Stimulated activated memory B cell treated with anti-CD40 and anti-IgM and Interleukin-4, amounts not matched to agents 10 μg/mL and 1 μg/mL and 100 μg/mL, for 72 hours (primary cell): ENCODE data around the gene BRMS1.
"Not testable (repeated sequence)": the region's sequence is repeated elsewhere in the genome, so short reads cannot be mapped to it uniquely, and the experiment has no call there.

ENCODE experiments used
- ATAC-seq: fragments of 150-1000 bp; cut with Tn5 transposase; 2 replicates; pipeline ENCODE4 v1.10.0; 2021
- H3K27ac Mint-ChIP-seq: one replicate; pipeline ENCODE4 v1.8.0; 2022; ENCODE audit warnings: mild to moderate bottlenecking, mixed read lengths
- H3K27me3 Mint-ChIP-seq: one replicate; pipeline ENCODE4 v1.8.0; 2022; ENCODE audit warnings: mixed read lengths
- H3K36me3 Mint-ChIP-seq: one replicate; pipeline ENCODE4 v1.8.0; 2022; ENCODE audit warnings: mixed read lengths
- H3K4me1 Mint-ChIP-seq: one replicate; pipeline ENCODE4 v1.8.0; 2022; ENCODE audit warnings: mixed read lengths
- H3K4me3 Mint-ChIP-seq: one replicate; pipeline ENCODE4 v1.8.0; 2022; ENCODE audit warnings: mild to moderate bottlenecking, moderate library complexity, mixed read lengths
- H3K9me3 Mint-ChIP-seq: one replicate; pipeline ENCODE4 v1.8.0; 2022; ENCODE audit warnings: mixed read lengths

Gene BRMS1

DNA sequence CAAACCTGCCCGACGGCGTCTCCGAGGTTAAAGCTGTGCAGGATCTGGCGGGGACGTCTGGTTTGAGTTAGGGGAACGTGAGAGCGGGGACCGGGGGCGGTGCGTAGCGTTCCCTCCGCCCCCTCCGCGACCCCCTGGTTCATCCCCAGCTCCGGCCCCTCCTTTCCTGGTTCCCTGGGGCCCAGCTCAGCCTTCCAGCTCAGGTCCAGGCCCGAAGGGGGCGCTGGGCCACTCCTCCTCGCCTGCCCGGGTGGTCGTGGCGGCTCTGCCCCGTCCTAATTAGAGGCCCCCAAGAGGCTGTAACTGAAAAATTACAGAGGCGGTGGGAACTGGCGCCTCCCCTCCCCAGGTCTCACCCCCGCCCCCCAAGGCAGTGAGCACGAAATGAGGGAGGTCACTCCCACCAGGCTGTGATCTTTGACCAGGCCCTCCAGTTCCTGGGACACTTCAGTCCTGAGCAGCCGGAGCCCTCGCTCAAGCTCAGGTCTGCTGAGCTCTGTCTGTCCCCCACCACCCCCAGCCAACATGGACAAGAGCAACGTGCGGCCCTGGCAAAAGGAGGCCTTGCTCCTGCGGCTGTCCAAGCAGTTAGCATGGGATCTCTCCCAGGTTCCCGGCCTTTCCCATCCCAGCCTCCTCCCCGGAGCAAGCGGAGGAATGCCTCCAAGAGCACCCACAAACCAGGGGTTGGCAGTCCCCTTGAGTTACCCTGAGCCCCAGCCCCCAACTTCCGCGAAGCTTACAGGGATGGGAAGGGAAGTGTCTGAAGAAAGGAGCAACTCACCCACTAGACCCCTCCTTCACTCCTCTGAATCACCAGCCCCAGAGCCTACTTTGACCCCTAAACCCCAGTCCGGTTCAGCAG, 31.4 kb downstream of the BRMS1 start:
- Mint-ChIP-seq H3K4me3 (peak overlapping the region; percentile 87), H3K9me3 (no peaks in the 10 kb centered on the region), H3K27me3 (no peaks in the 10 kb centered on the region), H3K27ac (peak overlapping the region; percentile 84), H3K36me3 (no peaks in the 10 kb centered on the region), H3K4me1 (peaks cover 34% of the 10 kb centered on the region)
- ATAC-seq: no peak

DNA sequence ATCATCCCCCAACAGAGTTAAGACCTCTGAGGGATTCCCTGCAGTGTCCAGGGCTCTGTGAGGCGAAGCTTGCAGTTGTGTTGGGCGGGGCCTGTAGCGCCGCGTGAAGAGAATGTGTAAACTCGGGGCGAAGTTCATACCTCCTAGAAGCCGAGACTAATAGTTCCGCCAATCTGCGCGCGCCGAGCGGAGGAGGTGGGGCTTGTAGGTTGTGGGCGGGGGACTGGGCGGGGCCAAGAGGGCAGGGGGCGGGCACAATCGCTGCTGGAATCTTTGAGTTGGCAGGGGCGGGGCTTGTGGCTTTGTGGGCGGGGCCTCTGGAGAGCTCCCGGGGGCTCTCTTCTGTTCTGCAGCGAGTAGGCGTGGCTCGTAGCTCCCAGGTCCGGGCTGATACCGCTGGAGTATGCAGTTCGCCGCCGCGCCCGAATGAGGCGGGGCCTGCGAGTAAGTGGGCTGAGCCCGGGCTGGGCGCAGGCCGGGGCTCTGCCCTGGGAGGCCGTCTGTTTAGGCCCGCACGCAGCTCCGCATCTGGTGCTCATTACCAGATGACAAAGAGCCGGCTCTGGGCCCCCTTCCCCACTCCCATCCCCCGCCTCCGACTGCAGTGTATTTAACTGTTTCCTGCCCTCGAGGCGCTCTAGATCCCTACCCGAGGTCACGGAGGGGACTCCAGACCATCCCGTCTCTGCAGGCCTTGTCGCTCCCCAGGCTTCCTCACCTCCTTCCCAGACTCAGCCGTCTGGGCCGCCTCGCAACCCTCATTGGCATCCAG, 32.2 kb downstream of the BRMS1 start:
- no peaks in the 10 kb centered on the region for H3K36me3 Mint-ChIP-seq
- no peaks in the 10 kb centered on the region for H3K9me3 Mint-ChIP-seq
- peaks cover 26% of the 10 kb centered on the region for H3K4me1 Mint-ChIP-seq
- no peaks in the 10 kb centered on the region for H3K27me3 Mint-ChIP-seq
- H3K27ac Mint-ChIP-seq: peak overlapping the region; percentile 84
- peak overlapping the region; percentile 87 for H3K4me3 Mint-ChIP-seq
- peak; percentile 86 for ATAC-seq

DNA sequence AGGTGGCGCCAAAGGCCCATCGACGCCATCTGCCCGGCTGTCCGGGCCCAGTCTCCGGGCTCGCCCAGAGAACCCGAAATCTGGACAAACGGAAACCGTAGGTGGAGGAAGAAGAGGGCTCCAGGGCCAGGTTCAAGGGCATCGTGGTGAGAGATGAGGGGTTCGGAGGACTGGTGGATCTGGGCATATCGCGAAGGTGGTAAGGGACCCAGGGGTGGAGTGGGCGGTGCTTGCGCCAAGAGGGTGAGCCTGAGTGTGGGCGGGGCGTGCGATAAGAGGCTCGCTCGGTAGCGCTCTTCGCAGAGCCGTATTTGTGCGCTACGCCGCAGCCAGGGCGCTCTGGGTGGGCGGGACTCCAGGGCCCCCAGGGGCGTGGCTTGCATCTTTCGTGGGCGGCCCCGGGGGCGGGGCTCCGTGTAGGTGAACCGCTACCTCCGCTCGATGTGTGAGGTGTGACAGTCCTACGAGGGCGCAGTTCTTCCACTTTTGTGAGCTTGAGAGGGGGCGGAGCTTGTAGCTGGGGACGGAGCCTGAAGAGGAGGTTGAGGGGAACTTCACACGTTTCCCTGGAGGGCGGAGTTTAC, 32.8 kb downstream of the BRMS1 start:
- peak overlapping the region; percentile 87 for H3K4me3 Mint-ChIP-seq
- peaks cover 19% of the 10 kb centered on the region for H3K4me1 Mint-ChIP-seq
- no peaks in the 10 kb centered on the region for H3K36me3 Mint-ChIP-seq
- H3K27me3 Mint-ChIP-seq: no peaks in the 10 kb centered on the region
- ATAC-seq: peak; percentile 87
- no peaks in the 10 kb centered on the region for H3K9me3 Mint-ChIP-seq
- H3K27ac Mint-ChIP-seq: peak overlapping the region; percentile 84

DNA sequence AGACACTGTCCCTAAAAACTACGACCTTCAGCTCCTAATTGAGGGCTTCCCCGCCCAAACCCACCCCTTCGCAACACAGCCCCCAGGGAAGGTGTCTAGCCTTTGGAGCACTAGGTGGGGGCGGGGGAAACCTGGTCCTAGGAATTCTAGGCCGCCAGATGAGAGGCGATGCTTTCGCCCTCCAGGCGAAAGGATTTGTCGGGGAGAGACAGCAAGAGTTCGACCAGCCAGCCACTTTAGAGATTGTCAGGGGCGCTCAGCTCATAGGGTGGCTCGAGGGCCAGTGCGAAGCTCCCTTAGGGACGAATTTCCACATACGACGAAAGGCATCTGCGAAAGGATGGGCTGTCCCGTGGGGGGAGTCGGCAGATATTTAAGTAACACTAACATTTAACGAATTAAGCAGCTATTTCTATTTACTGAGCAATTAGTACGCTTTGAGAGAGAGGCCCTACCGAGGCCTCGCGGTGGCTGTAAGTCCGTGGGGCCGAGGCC, 33.4 kb downstream of the BRMS1 start:
- H3K27ac Mint-ChIP-seq: peak overlapping the region; percentile 84
- no peak for ATAC-seq
- H3K27me3 Mint-ChIP-seq: no peaks in the 10 kb centered on the region
- peak overlapping the region; percentile 87 for H3K4me3 Mint-ChIP-seq
- peaks cover 19% of the 10 kb centered on the region for H3K4me1 Mint-ChIP-seq
- H3K36me3 Mint-ChIP-seq: no peaks in the 10 kb centered on the region
- no peaks in the 10 kb centered on the region for H3K9me3 Mint-ChIP-seq

DNA sequence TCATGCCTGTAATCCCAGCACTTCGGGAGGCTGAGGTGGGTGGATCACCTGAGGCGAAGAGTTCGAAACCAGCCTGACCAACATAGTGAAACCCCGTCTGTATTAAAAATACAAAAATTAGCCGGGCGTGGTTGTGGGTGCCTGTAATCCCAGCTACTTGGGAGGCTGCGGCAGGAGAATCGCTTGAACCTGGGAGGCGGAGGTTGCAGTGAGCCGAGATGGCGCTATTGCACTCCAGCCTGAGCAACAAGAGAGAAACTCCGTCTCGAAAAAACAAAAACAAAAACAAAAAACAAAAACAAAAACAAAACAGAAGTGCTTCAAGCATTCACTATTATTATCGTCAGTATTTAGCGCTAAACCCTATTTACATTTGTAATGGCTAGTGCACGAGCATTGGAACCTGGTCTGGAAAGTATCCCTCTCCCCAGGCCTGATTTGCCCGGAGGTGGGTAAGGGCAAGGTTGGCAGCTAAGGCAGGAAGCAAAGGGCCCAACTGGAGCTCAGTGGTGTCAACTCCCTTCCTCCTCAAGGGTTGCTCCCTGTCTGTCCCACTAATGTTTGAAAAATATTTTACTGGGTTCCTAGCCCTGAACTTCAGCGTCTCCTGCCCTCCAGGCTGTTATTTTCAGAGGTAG, 34.0 kb downstream of the BRMS1 start:
- not testable (repeated sequence) for H3K4me3 Mint-ChIP-seq, H3K9me3 Mint-ChIP-seq, ATAC-seq, H3K27me3 Mint-ChIP-seq, H3K36me3 Mint-ChIP-seq
- H3K27ac Mint-ChIP-seq: peak overlapping the region; percentile 84
- peaks cover 19% of the 10 kb centered on the region for H3K4me1 Mint-ChIP-seq

DNA sequence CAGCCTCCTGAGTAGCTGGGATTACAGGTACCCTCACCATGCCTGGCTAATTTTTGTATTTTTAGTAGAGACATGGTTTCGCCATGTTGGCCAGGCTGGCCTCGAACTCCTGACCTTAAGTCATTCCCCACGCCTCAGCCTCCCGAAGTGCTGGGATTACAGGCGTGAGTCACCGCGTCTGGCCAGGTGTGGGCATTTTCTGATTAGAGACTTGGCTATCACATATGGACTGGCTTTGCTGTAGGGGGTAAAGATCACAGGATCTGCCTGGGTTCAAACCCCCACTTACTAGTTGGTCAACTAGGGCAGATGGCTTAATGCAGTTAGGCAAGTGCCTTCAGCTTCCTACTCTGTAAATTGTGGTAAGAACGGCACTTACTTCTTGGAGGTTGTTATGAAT, 34.6 kb downstream of the BRMS1 start:
- H3K36me3 Mint-ChIP-seq: no peaks in the 10 kb centered on the region
- no peak overlapping the region for H3K4me3 Mint-ChIP-seq
- H3K27ac Mint-ChIP-seq: no peak overlapping the region
- H3K4me1 Mint-ChIP-seq: peaks cover 16% of the 10 kb centered on the region
- no peaks in the 10 kb centered on the region for H3K27me3 Mint-ChIP-seq
- no peaks in the 10 kb centered on the region for H3K9me3 Mint-ChIP-seq
- ATAC-seq: no peak

DNA sequence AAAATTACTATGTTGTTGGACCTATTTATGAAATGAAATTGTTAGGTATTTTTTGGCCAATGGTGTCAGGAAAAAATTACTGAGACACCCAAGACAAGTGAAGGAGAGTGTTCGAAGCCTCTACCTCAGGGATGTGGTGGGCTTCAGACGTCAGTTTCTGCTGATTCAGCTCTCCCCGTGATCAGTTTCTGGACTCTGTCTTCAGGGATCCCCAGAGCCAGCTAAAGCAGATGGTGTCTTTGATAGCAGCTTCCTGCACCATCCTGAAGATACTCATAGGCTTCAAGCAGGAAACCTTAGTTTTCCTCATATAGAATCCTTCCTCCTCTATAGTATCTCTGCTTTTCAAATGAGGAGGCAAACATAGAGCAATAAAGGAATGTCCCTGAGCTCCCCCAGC, 35.4 kb downstream of the BRMS1 start:
- Mint-ChIP-seq H3K4me1 (peaks cover 14% of the 10 kb centered on the region), H3K4me3 (no peak overlapping the region), H3K9me3 (no peaks in the 10 kb centered on the region), H3K36me3 (no peaks in the 10 kb centered on the region), H3K27me3 (no peaks in the 10 kb centered on the region), H3K27ac (no peak overlapping the region)
- ATAC-seq: no peak

DNA sequence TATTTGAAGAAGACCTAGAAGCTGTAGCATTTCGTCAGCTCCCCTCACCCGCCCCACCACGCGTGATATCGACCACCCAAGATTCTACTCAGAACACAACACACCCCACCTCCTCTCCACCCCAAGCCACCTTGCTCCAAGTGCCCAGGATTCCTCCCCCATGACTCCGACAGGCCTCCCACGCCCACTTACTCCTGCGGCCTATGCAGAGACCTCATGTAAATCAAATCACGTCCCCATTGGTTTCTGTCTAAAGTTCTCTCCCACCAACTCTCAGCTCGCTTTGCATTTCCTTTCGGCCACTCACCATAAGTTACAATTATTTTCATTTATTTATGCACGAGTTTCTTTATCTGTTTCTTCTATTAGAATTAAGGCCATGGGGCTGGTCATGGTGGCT, 42.2 kb downstream of the BRMS1 start:
- Mint-ChIP-seq H3K27me3 (no peaks in the 10 kb centered on the region), H3K4me1 (no peaks in the 10 kb centered on the region), H3K36me3 (no peaks in the 10 kb centered on the region), H3K27ac (no peak overlapping the region), H3K9me3 (no peaks in the 10 kb centered on the region), H3K4me3 (no peak overlapping the region)
- ATAC-seq: no peak

DNA sequence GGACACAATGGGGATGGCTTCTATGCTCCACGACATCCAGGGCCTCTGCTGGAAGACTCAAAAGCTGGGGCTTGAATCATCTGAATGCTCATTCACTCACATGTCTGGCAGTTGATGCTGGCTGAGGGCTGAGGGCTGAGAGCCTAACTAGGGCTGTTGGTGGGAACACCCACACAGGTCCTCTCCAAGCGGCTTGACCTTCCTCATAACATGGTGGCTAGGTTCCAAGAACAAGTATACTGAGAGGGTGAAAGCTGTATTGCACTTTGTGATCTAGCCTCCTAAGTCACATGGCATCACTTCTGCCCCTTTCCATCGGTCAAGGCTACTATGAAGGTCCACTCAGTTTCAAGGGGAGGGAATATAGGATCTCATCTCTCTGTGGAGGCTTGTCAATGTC, 45.7 kb downstream of the BRMS1 start:
- Mint-ChIP-seq H3K27me3 (peaks cover 19% of the 10 kb centered on the region), H3K27ac (no peak overlapping the region), H3K4me3 (no peak overlapping the region), H3K4me1 (no peaks in the 10 kb centered on the region), H3K36me3 (no peaks in the 10 kb centered on the region), H3K9me3 (no peaks in the 10 kb centered on the region)
- no peak for ATAC-seq

DNA sequence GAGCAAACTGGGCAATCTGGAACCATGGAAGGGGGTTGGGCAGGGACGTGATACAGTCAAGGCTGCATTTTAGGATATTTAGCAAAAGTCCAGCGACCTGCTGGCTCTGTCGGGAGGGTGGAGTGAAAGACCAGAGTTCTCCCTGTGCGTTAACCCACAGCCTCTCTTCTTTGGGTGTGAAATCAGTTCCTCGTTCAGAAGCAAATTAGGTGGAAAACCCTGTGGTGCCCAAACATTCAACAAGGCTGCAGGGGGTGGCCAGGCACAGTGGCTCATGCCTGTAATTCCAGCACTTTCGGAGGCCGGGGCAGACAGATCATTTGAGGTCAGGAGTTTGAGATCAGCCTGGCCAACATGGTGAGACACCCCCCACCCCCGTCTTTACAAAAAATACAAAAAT, 47.3 kb downstream of the BRMS1 start:
- Mint-ChIP-seq H3K4me3 (no peak overlapping the region), H3K4me1 (peaks cover 4% of the 10 kb centered on the region), H3K36me3 (no peaks in the 10 kb centered on the region), H3K27me3 (peaks cover 34% of the 10 kb centered on the region), H3K9me3 (no peaks in the 10 kb centered on the region), H3K27ac (no peak overlapping the region)
- no peak for ATAC-seq

DNA sequence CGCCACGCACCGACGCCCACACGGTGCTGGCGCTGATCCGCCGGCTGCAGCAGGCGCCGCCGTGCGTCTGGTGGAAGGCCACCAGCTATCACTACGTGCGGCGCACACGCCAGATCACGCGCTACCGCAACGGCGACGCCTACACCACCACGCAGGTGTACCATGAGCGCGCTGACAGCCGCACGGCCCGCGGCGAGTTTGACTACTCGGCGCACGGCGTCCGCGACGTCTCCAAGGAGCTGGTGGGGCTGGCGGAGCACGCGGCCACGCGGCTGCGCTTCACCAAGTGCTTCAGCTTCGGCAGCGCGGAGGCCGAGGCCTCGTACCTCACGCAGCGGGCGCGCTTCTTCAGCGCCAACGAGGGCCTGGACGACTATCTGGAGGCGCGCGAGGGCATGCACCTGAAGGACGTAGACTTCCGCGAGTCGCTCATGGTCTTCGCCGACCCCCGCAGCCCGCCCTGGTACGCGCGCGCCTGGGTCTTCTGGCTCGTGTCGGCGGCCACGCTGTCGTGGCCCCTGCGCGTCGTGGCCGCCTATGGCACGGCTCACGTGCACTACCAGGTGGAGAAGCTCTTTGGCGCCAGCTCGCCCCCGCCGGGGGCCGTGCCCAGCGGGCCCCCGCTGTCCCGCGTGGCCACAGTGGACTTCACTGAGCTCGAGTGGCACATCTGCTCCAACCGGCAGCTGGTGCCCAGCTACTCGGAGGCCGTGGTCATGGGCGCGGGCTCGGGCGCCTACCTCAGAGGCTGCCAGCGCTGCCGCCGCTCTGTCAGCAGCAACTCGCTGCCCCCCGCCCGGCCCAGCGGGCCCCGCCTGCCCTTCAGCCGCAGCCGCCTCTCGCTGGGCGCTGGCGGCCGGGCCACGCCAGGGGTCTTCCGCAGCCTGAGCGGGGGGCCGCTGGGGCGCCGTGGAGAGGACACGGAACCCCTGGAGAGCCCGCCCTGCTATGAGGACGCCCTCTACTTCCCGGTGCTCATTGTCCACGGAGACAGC, 50.0 kb downstream of the BRMS1 start:
- Mint-ChIP-seq H3K4me3 (no peak overlapping the region), H3K36me3 (no peaks in the 10 kb centered on the region), H3K9me3 (no peaks in the 10 kb centered on the region), H3K4me1 (peaks cover 18% of the 10 kb centered on the region), H3K27me3 (peaks cover 40% of the 10 kb centered on the region), H3K27ac (no peak overlapping the region)
- no peak for ATAC-seq

DNA sequence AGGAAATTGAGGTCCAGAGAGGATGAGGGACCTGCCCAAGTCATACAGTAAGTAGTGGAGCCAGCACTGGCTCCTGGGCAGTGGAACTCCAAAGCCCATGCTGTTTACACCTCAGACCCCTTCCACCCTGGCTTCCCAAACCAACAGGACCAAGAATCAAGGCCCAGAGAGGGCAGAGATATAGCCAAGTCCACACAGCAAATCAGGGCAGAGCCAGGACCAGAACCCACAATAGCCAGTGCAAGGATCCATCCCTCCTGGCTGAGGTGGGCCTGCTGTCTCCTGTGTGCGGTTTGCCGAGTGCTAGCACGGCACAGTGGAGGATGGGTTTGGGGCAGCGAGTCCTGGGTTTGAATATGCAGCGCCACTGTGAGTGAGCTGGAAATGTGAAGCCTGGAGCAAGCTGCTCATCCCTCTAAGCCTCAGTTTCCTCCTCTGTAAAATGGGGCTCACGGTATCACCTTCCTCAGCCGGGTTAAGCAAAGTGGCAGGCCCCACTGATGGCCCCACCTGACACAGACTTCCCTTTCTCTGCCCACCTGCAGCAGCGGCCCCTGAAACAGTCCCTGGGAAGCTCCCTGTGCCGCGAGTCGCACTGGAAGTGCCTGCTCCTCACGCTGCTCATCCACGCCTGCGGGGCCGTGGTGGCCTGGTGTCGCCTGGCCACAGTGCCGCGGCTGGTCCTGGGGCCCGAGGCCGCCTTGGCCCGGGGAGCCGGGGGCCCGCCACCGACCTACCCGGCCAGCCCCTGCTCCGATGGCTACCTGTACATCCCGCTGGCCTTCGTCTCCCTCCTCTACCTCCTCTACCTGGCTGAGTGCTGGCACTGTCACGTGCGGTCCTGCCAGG, 50.9 kb downstream of the BRMS1 start:
- Mint-ChIP-seq H3K4me3 (no peak overlapping the region), H3K27me3 (peaks cover 40% of the 10 kb centered on the region), H3K9me3 (no peaks in the 10 kb centered on the region), H3K36me3 (no peaks in the 10 kb centered on the region), H3K4me1 (peaks cover 24% of the 10 kb centered on the region), H3K27ac (no peak overlapping the region)
- ATAC-seq: no peak

DNA sequence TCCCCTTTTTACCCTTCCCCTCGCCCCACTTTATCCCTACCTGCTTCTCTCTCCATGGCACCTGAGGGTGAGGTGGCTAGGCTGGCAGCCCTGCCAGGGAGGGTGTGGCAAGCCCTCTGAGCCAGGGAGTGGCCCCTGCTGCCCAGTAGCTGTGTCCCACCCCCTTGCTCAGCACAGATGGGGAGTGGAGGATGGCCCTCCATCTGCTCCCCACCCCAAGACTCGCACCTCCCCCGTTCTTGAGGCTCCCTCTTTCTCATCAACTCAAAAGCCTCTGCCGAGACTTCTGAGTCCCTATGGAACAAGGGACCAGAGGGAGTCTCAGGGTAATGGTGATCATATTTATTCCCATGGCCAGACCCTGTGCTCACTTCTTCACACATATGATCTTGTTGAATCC, 51.6 kb downstream of the BRMS1 start:
- no peak for ATAC-seq
- H3K27me3 Mint-ChIP-seq: peaks cover 40% of the 10 kb centered on the region
- no peaks in the 10 kb centered on the region for H3K36me3 Mint-ChIP-seq
- no peak overlapping the region for H3K27ac Mint-ChIP-seq
- H3K4me1 Mint-ChIP-seq: peaks cover 27% of the 10 kb centered on the region
- peak overlapping the region; percentile 39 for H3K4me3 Mint-ChIP-seq
- no peaks in the 10 kb centered on the region for H3K9me3 Mint-ChIP-seq
